Transverse colon (tissue), 4 donors: ENCODE measurements around the gene ALKBH3.

Source experiments
- CTCF ChIP-seq, 5 experiments: fragments of 200-600 bp in 3 of 5; fragments of 450-650 bp in 2 of 5; sonication (generic) in 3 of 5; IDR thresholded peaks; 1 replicate in 2 of 5; 2 replicates in 3 of 5; pipeline ENCODE4 v1.5.1; 2016 to 2017; ENCODE audit warnings: antibody characterized with exemption in 5 of 5, inconsistent platforms in 3 of 5, mild to moderate bottlenecking in 2 of 5, moderate library complexity in 1 of 5
- POLR2A ChIP-seq: fragments of 450-650 bp; IDR thresholded peaks from one replicate; pipeline ENCODE4 v1.6.1; 2016; ENCODE audit warnings: antibody characterized with exemption, mild to moderate bottlenecking, moderate library complexity
- POLR2AphosphoS5 ChIP-seq, 3 donors: sonication (generic); formaldehyde crosslinking; IDR thresholded peaks; one replicate each; pipeline ENCODE4 v1.6.1; 2016; ENCODE audit warnings: antibody characterized with exemption in 3 of 3

GRCh38 chr11:43834286-43834685, 46.3 kb upstream of the ALKBH3 start:
- TF ChIP-seq CTCF (IDR thresholded peaks at IDR 0.05) = no peak
- no peak for TF ChIP-seq POLR2A
- no peak for TF ChIP-seq POLR2AphosphoS5 (IDR thresholded peaks at IDR 0.05)
